Endometrial microvascular endothelial cells (primary cell): Measurements from ENCODE around the gene BCLAF1. TPM values are rescaled to one million over a fixed set of nuclear protein-coding genes. Genes with fewer than 3 reads are reported as not detected.

ENCODE experiments used
- in situ Hi-C: cut with HindIII; loops from 2 replicates; pipeline ENCODE4 v1.10.0; 2017; ENCODE audit warnings: low sequenced_read_pairs, low pct_unique_long_range_greater_than_20kb; ENCODE audit errors: inconsistent ontology term
- total RNA-seq: library from RNA; depleted of rRNA; stranded (reverse); fragments of >200 nt; gene quantifications from one replicate; pipeline ENCODE4 v1.2.3, GENCODE V29; 2015; ENCODE audit errors: inconsistent ontology term

Gene BCLAF1
- total RNA-seq, 1 donor from 2014 or later: 86.4 TPM

GRCh38 chr6:136213012-136213539 lies 76.6 kb downstream of the BCLAF1 start:
- in situ Hi-C loops: no loop called here

- in situ Hi-C loops: no loop called here
Measured at GRCh38 chr6:136212608-136213007, 77.0 kb downstream of the BCLAF1 start.

GRCh38 chr6:136210398-136211165 lies 79.1 kb downstream of the BCLAF1 start:
- in situ Hi-C loops: no loop called here

GRCh38 chr6:136209496-136209895 lies 80.2 kb downstream of the BCLAF1 start:
- in situ Hi-C loops: no loop called here

GRCh38 chr6:136208783-136209182 lies 80.9 kb downstream of the BCLAF1 start:
- in situ Hi-C loops: no loop called here

Other genes with a start within 250 kb of the BCLAF1 start
- 11.7 TPM for gene MTFR2, start 39.5 kb downstream of the BCLAF1 start, total RNA-seq